ENCODE results near the gene PCGF1.
A peak's percentile ranks its signal among the peaks of the same experiment; 100 is the strongest.

Gene PCGF1

DNA sequence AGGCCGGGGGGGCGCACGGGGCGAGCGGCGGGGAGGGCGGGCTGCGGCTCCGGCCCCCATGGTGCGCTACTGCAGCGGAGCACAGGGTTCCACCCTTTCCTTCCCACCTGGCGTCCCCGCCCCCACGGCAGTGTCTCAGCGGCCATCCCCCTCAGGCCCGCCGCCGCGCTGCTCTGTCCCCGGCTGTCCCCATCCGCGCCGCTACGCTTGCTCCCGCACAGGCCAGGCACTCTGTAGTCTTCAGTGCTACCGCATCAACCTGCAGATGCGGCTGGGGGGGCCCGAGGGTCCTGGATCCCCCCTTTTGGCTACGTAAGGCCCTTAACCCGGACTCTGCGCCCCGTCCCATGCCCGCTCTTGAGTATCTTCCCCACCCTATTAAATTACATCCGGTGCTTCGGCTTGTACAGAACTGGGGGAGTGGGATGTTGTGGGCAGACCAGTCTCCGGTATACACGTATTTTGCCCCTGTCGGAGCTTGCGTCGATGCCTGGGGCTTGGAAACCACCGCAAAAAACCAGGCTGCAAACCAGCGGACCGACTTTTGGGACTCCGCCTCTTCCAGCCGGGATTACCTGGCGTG, 49.9 kb downstream of the PCGF1 start:
- TF ChIP-seq SIN3A (IDR thresholded peaks at IDR 0.05; ENCODE audit: borderline replicate concordance, insufficient read depth, low read length), result 0 out of 2 replicates have a peak, but pooled peaks have one; percentile 11
- TF ChIP-seq, protein P1, sequence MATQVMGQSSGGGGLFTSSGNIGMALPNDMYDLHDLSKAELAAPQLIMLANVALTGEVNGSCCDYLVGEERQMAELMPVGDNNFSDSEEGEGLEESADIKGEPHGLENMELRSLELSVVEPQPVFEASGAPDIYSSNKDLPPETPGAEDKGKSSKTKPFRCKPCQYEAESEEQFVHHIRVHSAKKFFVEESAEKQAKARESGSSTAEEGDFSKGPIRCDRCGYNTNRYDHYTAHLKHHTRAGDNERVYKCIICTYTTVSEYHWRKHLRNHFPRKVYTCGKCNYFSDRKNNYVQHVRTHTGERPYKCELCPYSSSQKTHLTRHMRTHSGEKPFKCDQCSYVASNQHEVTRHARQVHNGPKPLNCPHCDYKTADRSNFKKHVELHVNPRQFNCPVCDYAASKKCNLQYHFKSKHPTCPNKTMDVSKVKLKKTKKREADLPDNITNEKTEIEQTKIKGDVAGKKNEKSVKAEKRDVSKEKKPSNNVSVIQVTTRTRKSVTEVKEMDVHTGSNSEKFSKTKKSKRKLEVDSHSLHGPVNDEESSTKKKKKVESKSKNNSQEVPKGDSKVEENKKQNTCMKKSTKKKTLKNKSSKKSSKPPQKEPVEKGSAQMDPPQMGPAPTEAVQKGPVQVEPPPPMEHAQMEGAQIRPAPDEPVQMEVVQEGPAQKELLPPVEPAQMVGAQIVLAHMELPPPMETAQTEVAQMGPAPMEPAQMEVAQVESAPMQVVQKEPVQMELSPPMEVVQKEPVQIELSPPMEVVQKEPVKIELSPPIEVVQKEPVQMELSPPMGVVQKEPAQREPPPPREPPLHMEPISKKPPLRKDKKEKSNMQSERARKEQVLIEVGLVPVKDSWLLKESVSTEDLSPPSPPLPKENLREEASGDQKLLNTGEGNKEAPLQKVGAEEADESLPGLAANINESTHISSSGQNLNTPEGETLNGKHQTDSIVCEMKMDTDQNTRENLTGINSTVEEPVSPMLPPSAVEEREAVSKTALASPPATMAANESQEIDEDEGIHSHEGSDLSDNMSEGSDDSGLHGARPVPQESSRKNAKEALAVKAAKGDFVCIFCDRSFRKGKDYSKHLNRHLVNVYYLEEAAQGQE (IDR thresholded peaks at IDR 0.05; ENCODE audit: insufficient read depth in 1 of 2, low read depth in 2 of 2, low read length in 2 of 2), result no peak

DNA sequence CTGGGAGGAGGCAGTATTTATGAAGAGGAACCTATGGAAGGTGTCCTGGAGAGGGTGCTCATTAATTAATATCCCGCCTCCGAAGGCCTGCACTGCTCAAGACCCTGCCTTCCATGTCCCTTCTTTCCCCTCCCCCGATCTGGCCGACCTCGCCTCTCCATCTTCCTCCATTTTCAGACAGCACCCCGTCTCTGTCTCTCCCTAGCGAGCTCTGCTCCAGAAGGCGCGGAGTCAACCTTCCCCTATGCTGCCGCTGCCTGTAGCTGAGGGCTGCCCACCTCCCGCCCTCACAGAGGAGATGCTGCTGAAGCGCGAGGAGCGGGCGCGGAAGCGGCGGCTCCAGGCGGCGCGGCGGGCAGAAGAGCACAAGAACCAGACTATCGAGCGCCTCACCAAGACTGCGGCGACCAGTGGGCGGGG, 50.4 kb downstream of the PCGF1 start:
- TF ChIP-seq, protein P1 (IDR thresholded peaks at IDR 0.05; ENCODE audit: insufficient read depth in 1 of 2, low read depth in 2 of 2, low read length in 2 of 2), result no peak
- TF ChIP-seq SIN3A (IDR thresholded peaks at IDR 0.05; ENCODE audit: borderline replicate concordance, insufficient read depth, low read length), result no peak
- no peak for TF ChIP-seq TAF1 (IDR thresholded peaks at IDR 0.05; ENCODE audit: borderline replicate concordance, insufficient read depth, low read length)
- no peak for TF ChIP-seq FOXP2 (optimal IDR thresholded peaks at IDR 0.05; ENCODE audit: borderline replicate concordance, extremely low read depth, extremely low read length, insufficient read depth)
- no peak for TF ChIP-seq POLR2AphosphoS5 (IDR thresholded peaks at IDR 0.05; ENCODE audit: low read depth, low read length)
